ENCODE data around the gene MYO5A.

The MYO5A gene

DNA sequence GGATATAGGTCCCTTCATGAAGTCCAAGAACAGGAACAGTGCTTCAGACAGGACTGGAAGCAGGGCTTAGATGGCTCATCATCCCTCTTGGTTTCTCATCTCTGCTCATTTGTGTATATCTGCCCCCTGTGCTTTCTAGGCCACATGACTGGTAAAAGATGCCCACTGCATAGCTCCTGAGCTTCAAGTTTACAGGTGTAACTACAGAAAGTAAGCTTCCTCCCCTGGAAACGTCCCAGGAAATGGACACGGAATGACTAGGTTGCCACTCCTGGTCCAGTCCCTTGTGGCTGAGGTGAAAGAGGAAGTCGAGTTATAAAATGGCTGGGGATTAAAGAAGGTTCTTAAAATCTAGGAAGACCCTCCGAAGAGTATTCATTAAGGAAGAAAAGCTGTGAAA, 32.5 kb downstream of the MYO5A start (continued):
- TF ChIP-seq OVOL3 (tag by site-specific recombination; IDR thresholded peaks at IDR 0.05) (no peak), KLF9 (tag by site-specific recombination; IDR thresholded peaks at IDR 0.05; ENCODE audit: low read depth) (no peak), ZNF48 (tag by site-specific recombination; IDR thresholded peaks at IDR 0.05) (no peak)

DNA sequence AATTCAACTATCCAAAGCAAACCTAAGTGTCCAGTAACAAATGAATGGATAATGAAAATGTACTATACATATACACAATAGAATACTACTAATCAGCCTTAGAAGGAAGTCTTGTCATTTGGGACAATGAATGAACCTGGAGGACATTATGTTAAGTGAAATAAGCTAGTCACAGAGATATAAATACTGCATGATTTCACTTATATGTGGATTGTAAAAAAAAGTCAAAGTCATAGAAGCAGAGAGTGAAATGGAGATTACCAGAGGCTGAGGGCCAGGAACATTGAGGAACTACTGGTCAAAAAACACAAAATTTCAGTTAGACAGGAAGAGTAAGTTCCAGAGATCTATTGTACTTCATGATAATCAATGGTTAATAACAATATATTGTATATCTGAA, 33.6 kb downstream of the MYO5A start:
- Histone ChIP-seq H3K36me3 (ENCODE audit: control insufficient read depth in 2 of 2, insufficient read depth in 1 of 2, low read length in 2 of 2) (no peaks in the 10 kb centered on the region), H3K4me1 (ENCODE audit: control insufficient read depth, insufficient read depth, low read length) (peaks cover 6% of the 10 kb centered on the region; the same call in 1 of the 2 replicates), H3K9me3 (ENCODE audit: control insufficient read depth, insufficient read depth, low read depth, low read length) (no peaks in the 10 kb centered on the region), H3K27ac (ENCODE audit: extremely low read depth, low read depth, low read length) (no peak overlapping the region), H3K4me3 (ENCODE audit: low read depth, low read length) (no peak overlapping the region)
- POLR2A ChIA-PET, result interaction anchor here (0.6 kb wide), 1 partner anchor 13 kb away, joined by 3 read pairs; no protein-coding TSS in a partner anchor
- CTCF ChIA-PET, result no interaction called here
- no peak for TF ChIP-seq ZNF16 (tag by site-specific recombination; IDR thresholded peaks at IDR 0.05; ENCODE audit: low read depth)
- no peak for TF ChIP-seq ZNF596 (tag by site-specific recombination; IDR thresholded peaks at IDR 0.05)
- no peak for TF ChIP-seq ZNF701 (tag by site-specific recombination; IDR thresholded peaks at IDR 0.05)
- TF ChIP-seq ZFP41 (tag by site-specific recombination; IDR thresholded peaks at IDR 0.05; ENCODE audit: borderline replicate concordance), result no peak
- TF ChIP-seq ZNF335 (tag by site-specific recombination; conservative IDR thresholded peaks at IDR 0.05), result no peak
- TF ChIP-seq ZNF610 (tag by site-specific recombination; IDR thresholded peaks at IDR 0.05; ENCODE audit: borderline replicate concordance), result no peak
- no peak for TF ChIP-seq ZIC2 (tag by site-specific recombination; IDR thresholded peaks at IDR 0.05)
- TF ChIP-seq ZNF10 (tag by site-specific recombination; IDR thresholded peaks at IDR 0.05), result no peak
- TF ChIP-seq, protein P1, sequence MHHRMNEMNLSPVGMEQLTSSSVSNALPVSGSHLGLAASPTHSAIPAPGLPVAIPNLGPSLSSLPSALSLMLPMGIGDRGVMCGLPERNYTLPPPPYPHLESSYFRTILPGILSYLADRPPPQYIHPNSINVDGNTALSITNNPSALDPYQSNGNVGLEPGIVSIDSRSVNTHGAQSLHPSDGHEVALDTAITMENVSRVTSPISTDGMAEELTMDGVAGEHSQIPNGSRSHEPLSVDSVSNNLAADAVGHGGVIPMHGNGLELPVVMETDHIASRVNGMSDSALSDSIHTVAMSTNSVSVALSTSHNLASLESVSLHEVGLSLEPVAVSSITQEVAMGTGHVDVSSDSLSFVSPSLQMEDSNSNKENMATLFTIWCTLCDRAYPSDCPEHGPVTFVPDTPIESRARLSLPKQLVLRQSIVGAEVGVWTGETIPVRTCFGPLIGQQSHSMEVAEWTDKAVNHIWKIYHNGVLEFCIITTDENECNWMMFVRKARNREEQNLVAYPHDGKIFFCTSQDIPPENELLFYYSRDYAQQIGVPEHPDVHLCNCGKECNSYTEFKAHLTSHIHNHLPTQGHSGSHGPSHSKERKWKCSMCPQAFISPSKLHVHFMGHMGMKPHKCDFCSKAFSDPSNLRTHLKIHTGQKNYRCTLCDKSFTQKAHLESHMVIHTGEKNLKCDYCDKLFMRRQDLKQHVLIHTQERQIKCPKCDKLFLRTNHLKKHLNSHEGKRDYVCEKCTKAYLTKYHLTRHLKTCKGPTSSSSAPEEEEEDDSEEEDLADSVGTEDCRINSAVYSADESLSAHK (tag by site-specific recombination; IDR thresholded peaks at IDR 0.05), result no peak
- no peak for TF ChIP-seq GLI4 (tag by site-specific recombination; IDR thresholded peaks at IDR 0.05)
- no peak for TF ChIP-seq ZNF266 (tag by site-specific recombination; IDR thresholded peaks at IDR 0.05; ENCODE audit: low read depth)
- TF ChIP-seq, protein P2, sequence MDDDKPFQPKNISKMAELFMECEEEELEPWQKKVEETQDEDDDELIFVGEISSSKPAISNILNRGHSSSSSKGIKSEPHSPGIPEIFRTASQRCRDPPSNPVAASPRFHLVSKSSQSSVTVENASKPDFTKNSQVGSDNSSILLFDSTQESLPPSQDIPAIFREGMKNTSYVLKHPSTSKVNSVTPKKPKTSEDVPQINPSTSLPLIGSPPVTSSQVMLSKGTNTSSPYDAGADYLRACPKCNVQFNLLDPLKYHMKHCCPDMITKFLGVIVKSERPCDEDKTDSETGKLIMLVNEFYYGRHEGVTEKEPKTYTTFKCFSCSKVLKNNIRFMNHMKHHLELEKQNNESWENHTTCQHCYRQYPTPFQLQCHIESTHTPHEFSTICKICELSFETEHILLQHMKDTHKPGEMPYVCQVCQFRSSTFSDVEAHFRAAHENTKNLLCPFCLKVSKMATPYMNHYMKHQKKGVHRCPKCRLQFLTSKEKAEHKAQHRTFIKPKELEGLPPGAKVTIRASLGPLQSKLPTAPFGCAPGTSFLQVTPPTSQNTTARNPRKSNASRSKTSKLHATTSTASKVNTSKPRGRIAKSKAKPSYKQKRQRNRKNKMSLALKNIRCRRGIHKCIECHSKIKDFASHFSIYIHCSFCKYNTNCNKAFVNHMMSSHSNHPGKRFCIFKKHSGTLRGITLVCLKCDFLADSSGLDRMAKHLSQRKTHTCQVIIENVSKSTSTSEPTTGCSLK (tag by site-specific recombination; IDR thresholded peaks at IDR 0.05), result no peak
- no peak for TF ChIP-seq GLIS1 (tag by site-specific recombination; IDR thresholded peaks at IDR 0.05)

DNA sequence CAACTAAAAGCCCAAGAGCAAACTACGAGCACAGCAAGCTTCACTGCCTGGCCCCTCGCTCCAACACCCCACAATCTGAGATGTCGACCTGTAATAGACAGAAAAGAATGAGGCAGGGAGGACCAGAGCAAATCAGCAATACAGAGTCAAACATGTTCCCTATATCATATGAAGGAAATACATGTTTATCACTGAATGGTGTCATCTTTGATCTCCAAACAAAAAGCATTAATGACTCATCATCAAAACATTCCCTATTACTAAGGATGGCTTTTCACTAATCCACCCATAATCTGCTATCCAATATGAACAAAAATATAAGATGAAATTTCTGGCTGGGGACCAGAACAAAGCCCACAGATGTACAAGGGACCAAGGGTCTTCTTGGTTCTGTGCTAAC, 34.7 kb downstream of the MYO5A start:
- ChIA-PET CTCF (no interaction called here), POLR2A (no interaction called here)
- Histone ChIP-seq H3K9me3 (ENCODE audit: control insufficient read depth, insufficient read depth, low read depth, low read length) (no peaks in the 10 kb centered on the region), H3K4me3 (ENCODE audit: low read depth, low read length) (no peak overlapping the region), H3K4me1 (ENCODE audit: control insufficient read depth, insufficient read depth, low read length) (peaks cover 7% of the 10 kb centered on the region; the same call in 1 of the 2 replicates), H3K27ac (ENCODE audit: extremely low read depth, low read depth, low read length) (no peak overlapping the region), H3K36me3 (ENCODE audit: control insufficient read depth in 2 of 2, insufficient read depth in 1 of 2, low read length in 2 of 2) (no peaks in the 10 kb centered on the region)
- TF ChIP-seq ZNF366 (tag by site-specific recombination; conservative IDR thresholded peaks at IDR 0.05) (0 out of 2 replicates have a peak, but pooled peaks have one; percentile 14), HOXA7 (CRISPR knock-in tag; IDR thresholded peaks at IDR 0.05; ENCODE audit: borderline replicate concordance) (no peak)

Data from HEK293 (cell line).